Measurements from ENCODE around the gene STUM.

Gene STUM

DNA sequence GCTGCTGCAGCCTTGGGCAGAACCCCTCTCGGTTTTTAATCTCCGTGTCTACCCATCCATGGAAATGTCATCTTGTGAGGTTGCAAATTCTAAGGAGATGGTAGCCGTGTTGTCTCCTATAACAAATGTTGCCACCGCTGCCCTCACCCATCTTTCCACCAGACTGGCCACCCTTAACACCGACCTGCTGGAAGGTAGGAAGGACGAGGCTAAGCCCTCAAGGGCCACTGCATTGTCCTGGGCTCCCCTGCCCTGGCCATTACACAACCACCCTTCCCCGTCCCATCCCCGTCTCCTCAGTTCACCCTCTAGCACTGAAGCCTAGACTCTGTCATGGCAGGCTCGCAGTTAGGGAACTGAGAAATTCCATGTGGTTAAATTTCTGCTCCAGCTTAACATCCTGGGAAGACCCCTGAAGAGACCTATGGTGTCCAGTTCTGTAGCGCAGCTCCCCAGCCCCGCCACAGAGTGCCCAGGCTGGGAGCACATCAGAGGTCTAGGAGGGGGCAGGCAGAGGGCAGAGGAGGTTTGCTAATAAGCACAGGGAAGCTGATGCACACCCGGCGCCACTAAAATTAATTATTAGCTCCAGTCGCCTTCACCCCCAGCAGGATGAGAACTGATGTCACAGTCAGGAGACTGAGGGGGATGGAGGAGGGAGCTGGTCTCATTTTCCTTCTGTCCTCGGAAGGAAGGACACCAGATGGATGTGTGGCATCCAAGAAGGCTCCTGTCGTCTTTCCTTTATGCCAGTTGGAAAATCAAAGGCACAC, 38.3 kb downstream of the STUM start:
- no peak for DNase-seq (ENCODE audit: low read depth)
- H3K4me3 ChIP-seq (replicated peaks; ENCODE audit: low read depth, low read length): no peak overlapping the region
- TF ChIP-seq CTCF (IDR thresholded peaks at IDR 0.05; ENCODE audit: low read length, missing control alignments): no peak

DNA sequence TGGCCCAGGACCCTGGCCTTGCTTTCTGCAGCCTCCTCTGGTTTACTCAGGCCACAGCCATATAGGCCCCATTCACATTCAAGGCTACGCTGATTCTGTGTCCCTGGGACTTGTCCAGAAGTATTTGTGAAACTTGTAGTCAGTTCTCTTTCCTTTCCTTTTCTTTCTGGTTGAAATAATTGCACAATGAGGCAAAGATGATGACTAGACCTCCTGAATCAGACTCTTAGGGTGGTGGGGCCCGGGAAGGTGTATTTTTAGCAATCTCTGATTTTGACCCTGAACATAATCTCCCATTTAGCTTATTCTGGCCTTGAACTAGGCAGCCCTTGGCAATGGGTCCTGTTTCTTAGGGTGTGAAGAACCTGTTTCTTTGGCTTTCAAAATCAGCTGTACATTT, 39.9 kb downstream of the STUM start:
- H3K4me3 ChIP-seq (replicated peaks; ENCODE audit: low read depth, low read length): no peak overlapping the region
- TF ChIP-seq CTCF (IDR thresholded peaks at IDR 0.05; ENCODE audit: low read length, missing control alignments): no peak
- DNase-seq (ENCODE audit: low read depth): peak; percentile 63

GRCh38 chr1:226589008-226589733, 40.6 kb downstream of the STUM start:
- no peak for TF ChIP-seq CTCF (IDR thresholded peaks at IDR 0.05; ENCODE audit: low read length, missing control alignments)
- peak; percentile 58 for DNase-seq (ENCODE audit: low read depth)
- no peak overlapping the region for H3K4me3 ChIP-seq (replicated peaks; ENCODE audit: low read depth, low read length)

GRCh38 chr1:226590614-226591013, 42.0 kb downstream of the STUM start:
- TF ChIP-seq CTCF (IDR thresholded peaks at IDR 0.05; ENCODE audit: low read length, missing control alignments): no peak
- no peak overlapping the region for H3K4me3 ChIP-seq (replicated peaks; ENCODE audit: low read depth, low read length)
- no peak for DNase-seq (ENCODE audit: low read depth)

DNA sequence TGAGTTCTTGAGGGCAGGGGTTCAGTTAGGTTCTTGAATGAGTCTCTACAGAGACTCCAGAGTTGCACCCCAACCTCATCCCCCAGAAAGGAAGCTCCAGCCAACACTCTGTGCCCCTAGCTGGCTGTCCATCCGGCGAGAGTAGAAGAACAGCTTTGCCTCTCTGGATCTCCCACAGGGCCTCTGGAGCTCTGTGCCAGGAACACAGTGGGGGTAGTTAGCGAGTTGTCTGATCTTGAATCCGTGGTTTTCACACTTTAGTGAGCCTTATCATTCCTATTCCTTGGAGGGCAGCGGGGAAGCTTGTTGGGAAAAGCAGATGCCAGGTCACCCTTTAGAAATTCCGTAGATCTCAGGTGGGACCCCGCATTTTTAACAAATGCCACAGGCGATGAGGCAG, 45.0 kb downstream of the STUM start:
- DNase-seq (ENCODE audit: low read depth): no peak
- TF ChIP-seq CTCF (IDR thresholded peaks at IDR 0.05; ENCODE audit: low read length, missing control alignments): no peak
- H3K4me3 ChIP-seq (replicated peaks; ENCODE audit: low read depth, low read length): no peak overlapping the region

DNA sequence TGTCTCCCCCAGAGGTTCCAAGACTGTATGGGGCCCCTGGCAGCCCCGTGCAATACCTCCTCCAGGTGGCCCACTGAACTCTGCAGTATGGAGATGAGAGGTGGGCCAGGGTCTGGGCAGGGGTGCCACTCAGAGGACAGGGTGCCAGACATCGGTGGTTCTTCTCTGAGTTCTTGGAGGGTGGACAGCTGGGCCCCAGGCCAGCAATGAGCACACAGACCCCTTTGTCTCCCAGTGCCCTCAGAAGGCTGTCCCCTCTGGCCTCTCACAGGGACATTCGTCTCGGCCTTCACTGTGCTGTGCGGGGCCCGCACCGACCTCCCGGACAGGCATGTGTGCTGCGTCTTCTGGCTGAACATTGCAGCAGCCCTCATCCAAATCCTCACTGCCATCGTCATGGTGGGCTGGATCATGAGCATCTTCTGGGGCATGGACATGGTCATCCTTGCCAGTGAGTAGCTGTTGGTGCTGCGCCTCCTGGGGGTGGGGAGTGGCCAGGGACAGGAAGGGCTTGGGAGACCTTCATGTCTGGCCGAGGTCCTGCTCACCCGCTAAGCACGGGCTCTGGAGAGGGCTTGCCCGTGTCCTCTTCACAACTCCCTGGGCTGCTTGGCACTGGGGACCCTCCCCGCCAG, 48.1 kb downstream of the STUM start:
- no peak overlapping the region for H3K4me3 ChIP-seq (replicated peaks; ENCODE audit: low read depth, low read length)
- DNase-seq (ENCODE audit: low read depth): no peak

More for the DNA sequence above, 48.1 kb downstream of the STUM start:
- no peak for TF ChIP-seq CTCF (IDR thresholded peaks at IDR 0.05; ENCODE audit: low read length, missing control alignments)

All from fibroblast of pulmonary artery (primary cell).